Endothelial cell (in vitro differentiated cells): Measurements from ENCODE around the gene LNP1. TPM values are rescaled to one million over a fixed set of nuclear protein-coding genes. Genes with fewer than 3 reads are reported as not detected.

ENCODE experiments used
- DNase-seq: peaks from one replicate; pipeline ENCODE4 v3.0.0; 2021; ENCODE audit warnings: low spot score
- H3K27ac Mint-ChIP-seq: one replicate; pipeline ENCODE4 v1.8.0; 2021; ENCODE audit warnings: mixed read lengths, inconsistent platforms; ENCODE audit not compliant: unreplicated experiment
- H3K27me3 Mint-ChIP-seq: one replicate; pipeline ENCODE4 v1.8.0; 2021; ENCODE audit warnings: mild to moderate bottlenecking, moderate library complexity, mixed read lengths, inconsistent platforms; ENCODE audit not compliant: unreplicated experiment
- H3K36me3 Mint-ChIP-seq: one replicate; pipeline ENCODE4 v1.8.0; 2021; ENCODE audit warnings: mild to moderate bottlenecking, low read depth, mixed read lengths, inconsistent platforms; ENCODE audit not compliant: unreplicated experiment
- H3K4me1 Mint-ChIP-seq: one replicate; pipeline ENCODE4 v1.8.0; 2021; ENCODE audit warnings: mild to moderate bottlenecking, mixed read lengths, inconsistent platforms; ENCODE audit not compliant: unreplicated experiment
- H3K4me3 Mint-ChIP-seq: one replicate; pipeline ENCODE4 v1.8.0; 2021; ENCODE audit warnings: mild to moderate bottlenecking, mixed read lengths, inconsistent platforms; ENCODE audit not compliant: unreplicated experiment
- H3K9me3 Mint-ChIP-seq: one replicate; pipeline ENCODE4 v1.8.0; 2021; ENCODE audit warnings: mixed read lengths, inconsistent platforms; ENCODE audit not compliant: unreplicated experiment
- total RNA-seq: library from RNA; stranded (reverse); fragmentation: NEBNext Ultra II Directional; extraction: Animal tissue kit (Norgen Biotek cat#: 25700); gene quantifications from one replicate; pipeline ENCODE4 v1.2.1, GENCODE V29; 2021; ENCODE audit not compliant: unreplicated experiment
- TF ChIP-seq, protein P1 (sequence below): fragments of 200-600 bp; sonication (generic); IDR thresholded peaks from one replicate; pipeline ENCODE4 v1.5.0; 2021; ENCODE audit warnings: antibody characterized with exemption; ENCODE audit not compliant: unreplicated experiment

LNP1 gene
- total RNA-seq, 1 donor from 2014 or later = 0.67 TPM

DNA sequence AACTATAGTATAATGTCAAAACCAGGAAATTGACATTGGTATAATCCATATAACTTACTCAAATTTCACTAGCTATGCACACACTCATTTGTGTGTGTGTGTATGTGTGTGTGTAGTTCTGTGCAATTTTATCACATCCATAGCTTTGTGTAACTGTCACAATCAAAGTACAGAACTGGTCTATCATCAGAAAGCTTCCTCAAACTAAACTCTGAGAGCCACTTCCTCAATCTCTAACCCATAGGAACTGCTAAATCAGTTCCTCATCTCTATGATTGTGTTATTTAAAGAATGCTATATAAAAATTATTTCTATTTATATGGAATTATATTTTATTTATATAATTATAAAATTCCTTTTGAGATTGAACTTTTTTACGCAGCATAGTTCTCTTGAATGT lies 18.1 kb downstream of the LNP1 start:
- Mint-ChIP-seq H3K36me3 (no peaks in the 10 kb centered on the region), H3K9me3 (no peaks in the 10 kb centered on the region)
- TF ChIP-seq, protein P1, sequence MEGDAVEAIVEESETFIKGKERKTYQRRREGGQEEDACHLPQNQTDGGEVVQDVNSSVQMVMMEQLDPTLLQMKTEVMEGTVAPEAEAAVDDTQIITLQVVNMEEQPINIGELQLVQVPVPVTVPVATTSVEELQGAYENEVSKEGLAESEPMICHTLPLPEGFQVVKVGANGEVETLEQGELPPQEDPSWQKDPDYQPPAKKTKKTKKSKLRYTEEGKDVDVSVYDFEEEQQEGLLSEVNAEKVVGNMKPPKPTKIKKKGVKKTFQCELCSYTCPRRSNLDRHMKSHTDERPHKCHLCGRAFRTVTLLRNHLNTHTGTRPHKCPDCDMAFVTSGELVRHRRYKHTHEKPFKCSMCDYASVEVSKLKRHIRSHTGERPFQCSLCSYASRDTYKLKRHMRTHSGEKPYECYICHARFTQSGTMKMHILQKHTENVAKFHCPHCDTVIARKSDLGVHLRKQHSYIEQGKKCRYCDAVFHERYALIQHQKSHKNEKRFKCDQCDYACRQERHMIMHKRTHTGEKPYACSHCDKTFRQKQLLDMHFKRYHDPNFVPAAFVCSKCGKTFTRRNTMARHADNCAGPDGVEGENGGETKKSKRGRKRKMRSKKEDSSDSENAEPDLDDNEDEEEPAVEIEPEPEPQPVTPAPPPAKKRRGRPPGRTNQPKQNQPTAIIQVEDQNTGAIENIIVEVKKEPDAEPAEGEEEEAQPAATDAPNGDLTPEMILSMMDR = no peak

DNA sequence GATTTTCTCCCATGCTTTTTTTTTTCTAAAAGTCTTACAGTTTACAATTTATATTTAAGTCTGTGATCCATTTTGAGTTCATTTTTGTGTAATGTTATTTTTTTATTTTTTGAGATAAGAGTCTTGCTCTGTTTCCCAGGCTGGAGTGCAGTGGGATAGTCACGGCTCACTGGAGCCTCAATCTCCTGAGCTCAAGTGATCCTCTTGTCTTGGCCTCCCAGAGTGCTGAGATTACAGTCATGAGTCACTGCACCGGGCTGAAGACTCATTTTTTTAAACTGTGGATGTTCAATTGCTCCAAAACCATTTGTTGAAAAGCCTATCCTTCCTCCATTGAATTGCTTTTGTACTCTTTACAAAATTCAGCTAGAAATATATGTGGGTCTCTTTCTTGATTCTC lies 19.5 kb downstream of the LNP1 start:
- Mint-ChIP-seq H3K4me3 (no peak overlapping the region), H3K4me1 (peaks cover 12% of the 10 kb centered on the region), H3K27ac (no peak overlapping the region), H3K27me3 (peaks cover 1% of the 10 kb centered on the region), H3K36me3 (no peaks in the 10 kb centered on the region), H3K9me3 (no peaks in the 10 kb centered on the region)
- DNase-seq = no peak
- TF ChIP-seq, protein P1 = no peak

More for the DNA sequence above, 18.1 kb downstream of the LNP1 start:
- Mint-ChIP-seq H3K4me1 (peaks cover 12% of the 10 kb centered on the region), H3K27me3 (peaks cover 1% of the 10 kb centered on the region), H3K4me3 (no peak overlapping the region), H3K27ac (no peak overlapping the region)
- DNase-seq = no peak

DNA sequence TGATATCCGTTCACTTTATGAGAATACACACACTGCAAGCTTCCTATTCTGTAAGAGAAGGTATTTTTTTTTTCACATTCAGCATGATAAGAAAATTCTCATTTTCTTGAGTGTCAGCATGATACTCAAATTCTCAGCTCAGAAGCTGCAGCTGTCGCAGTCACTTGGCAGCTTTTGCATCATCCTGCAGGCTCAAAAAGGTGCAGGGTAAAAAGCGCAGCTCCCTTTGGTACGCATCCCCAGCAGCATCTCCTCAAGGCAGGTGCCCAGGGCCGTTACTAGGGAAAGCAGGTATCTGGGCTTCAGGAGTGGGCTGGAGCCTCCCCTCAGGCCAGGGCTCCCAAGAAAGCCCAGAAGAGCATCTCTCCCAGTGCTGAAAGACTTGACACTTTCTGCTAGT lies 22.3 kb downstream of the LNP1 start:
- no peak for DNase-seq
- Mint-ChIP-seq H3K36me3 (no peaks in the 10 kb centered on the region), H3K9me3 (no peaks in the 10 kb centered on the region), H3K27me3 (peaks cover 3% of the 10 kb centered on the region), H3K4me3 (no peak overlapping the region), H3K27ac (no peak overlapping the region), H3K4me1 (peaks cover 4% of the 10 kb centered on the region)
- TF ChIP-seq, protein P1 = no peak

DNA sequence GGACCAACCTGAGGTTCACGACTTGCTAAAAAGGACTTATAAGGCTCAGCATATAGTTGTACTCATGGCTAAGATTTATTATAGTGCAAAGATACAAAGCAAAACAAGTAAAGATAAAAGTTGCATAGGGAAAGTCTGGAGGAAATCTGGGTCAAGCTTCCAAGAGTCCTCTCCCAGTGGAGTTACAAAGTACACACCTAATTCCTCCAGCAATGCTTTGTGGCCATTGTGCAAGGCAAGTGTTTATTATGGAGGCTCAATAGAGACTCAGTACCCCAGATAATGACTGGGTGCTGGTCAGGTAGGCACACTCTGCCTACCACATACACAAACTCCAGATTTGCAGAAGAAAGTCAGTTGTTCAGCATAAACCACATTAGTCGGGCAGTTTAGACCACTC lies 22.9 kb downstream of the LNP1 start:
- TF ChIP-seq, protein P1 = no peak
- Mint-ChIP-seq H3K27me3 (peaks cover 3% of the 10 kb centered on the region), H3K4me1 (peaks cover 4% of the 10 kb centered on the region), H3K9me3 (no peaks in the 10 kb centered on the region), H3K27ac (no peak overlapping the region), H3K36me3 (no peaks in the 10 kb centered on the region), H3K4me3 (no peak overlapping the region)
- DNase-seq = no peak

DNA sequence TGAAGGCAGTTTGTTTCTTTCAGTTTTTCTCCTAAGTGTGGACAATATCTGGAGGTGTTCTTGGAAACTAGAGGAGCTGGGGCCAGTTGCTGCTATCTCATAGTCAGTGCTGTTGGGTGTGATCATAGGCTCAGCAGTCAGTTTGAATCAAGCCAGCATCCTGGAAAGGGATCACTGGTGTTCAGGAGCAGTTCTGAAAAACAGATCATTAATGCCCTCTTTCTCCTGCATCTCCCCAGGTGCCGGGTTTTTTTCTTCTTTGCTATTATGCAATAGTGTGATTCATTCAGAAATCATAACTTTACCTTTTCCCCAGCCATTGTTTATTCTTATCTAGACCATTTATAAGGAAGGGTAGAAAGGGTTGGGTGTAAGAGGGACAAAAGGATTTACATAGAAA lies 24.0 kb downstream of the LNP1 start:
- Mint-ChIP-seq H3K36me3 (no peaks in the 10 kb centered on the region), H3K9me3 (no peaks in the 10 kb centered on the region), H3K4me3 (no peak overlapping the region), H3K4me1 (no peaks in the 10 kb centered on the region), H3K27ac (no peak overlapping the region), H3K27me3 (peaks cover 6% of the 10 kb centered on the region)
- DNase-seq = no peak
- TF ChIP-seq, protein P1 = no peak
